Trophoblast cell (in vitro differentiated cells and primary cell): ENCODE data around the gene LLGL2.

ENCODE experiments used
- DNase-seq, 2 donors: peaks; one replicate each; pipeline ENCODE4 v3.0.0-alpha.2; 2016
- H2AFZ ChIP-seq: 2 replicates; pipeline ENCODE4 v1.6.1; 2013; ENCODE audit warnings: low read length, moderate library complexity, mild to moderate bottlenecking; ENCODE audit not compliant: insufficient read depth, poor library complexity
- H2AK5ac ChIP-seq: 2 replicates; pipeline ENCODE4 v1.6.1; 2013; ENCODE audit warnings: mild to moderate bottlenecking, low read length
- H2BK120ac ChIP-seq: 2 replicates; pipeline ENCODE4 v1.6.1; 2013; ENCODE audit warnings: low read length, mild to moderate bottlenecking, moderate library complexity; ENCODE audit not compliant: insufficient read depth, poor library complexity
- H2BK12ac ChIP-seq: 2 replicates; pipeline ENCODE4 v1.6.1; 2013; ENCODE audit warnings: mild to moderate bottlenecking, low read length, moderate library complexity
- H2BK5ac ChIP-seq: 2 replicates; pipeline ENCODE4 v1.6.1; 2013; ENCODE audit warnings: low read length, low read depth, moderate library complexity, mild to moderate bottlenecking; ENCODE audit not compliant: poor library complexity
- H3K14ac ChIP-seq: 2 replicates; pipeline ENCODE4 v1.6.1; 2013; ENCODE audit warnings: mild to moderate bottlenecking, low read length
- H3K18ac ChIP-seq: 2 replicates; pipeline ENCODE4 v1.6.1; 2013; ENCODE audit warnings: mild to moderate bottlenecking, low read length
- H3K23ac ChIP-seq: 2 replicates; pipeline ENCODE4 v1.6.1; 2013; ENCODE audit warnings: low read length
- H3K27ac ChIP-seq: 2 replicates; pipeline ENCODE4 v1.5.1; 2013; ENCODE audit warnings: low read depth, mild to moderate bottlenecking, inconsistent platforms, low read length, moderate library complexity
- H3K27me3 ChIP-seq: 2 replicates; pipeline ENCODE4 v1.6.1; 2013; ENCODE audit warnings: inconsistent platforms, mild to moderate bottlenecking, low read length, moderate library complexity; ENCODE audit not compliant: insufficient read depth
- H3K36me3 ChIP-seq, 2 experiments: 1 replicate in 1 of 2; 2 replicates in 1 of 2; pipeline ENCODE4 v1.6.1; 2013; ENCODE audit warnings: low read length in 2 of 2, mild to moderate bottlenecking in 2 of 2, moderate library complexity in 1 of 2; ENCODE audit not compliant: insufficient read depth in 2 of 2, control insufficient read depth in 1 of 2
- H3K4ac ChIP-seq: 2 replicates; pipeline ENCODE4 v1.6.1; 2013; ENCODE audit warnings: low read depth, mild to moderate bottlenecking, low read length, moderate library complexity
- H3K4me1 ChIP-seq, 2 experiments: 1 replicate in 1 of 2; 2 replicates in 1 of 2; pipeline ENCODE4 v1.6.1; 2013; ENCODE audit warnings: low read length in 2 of 2, mild to moderate bottlenecking in 2 of 2, moderate library complexity in 1 of 2; ENCODE audit not compliant: insufficient read depth in 2 of 2, control insufficient read depth in 1 of 2
- H3K4me2 ChIP-seq: 2 replicates; pipeline ENCODE4 v1.6.1; 2013; ENCODE audit warnings: inconsistent platforms, mild to moderate bottlenecking, low read length, moderate library complexity
- H3K4me3 ChIP-seq: 2 replicates; pipeline ENCODE4 v1.5.1; 2013; ENCODE audit warnings: mild to moderate bottlenecking, low read depth, low read length, inconsistent platforms
- H3K79me1 ChIP-seq: one replicate; pipeline ENCODE4 v1.6.1; 2013; ENCODE audit warnings: low read length
- H3K79me2 ChIP-seq: 2 replicates; pipeline ENCODE4 v1.6.1; 2013; ENCODE audit warnings: low read length, mild to moderate bottlenecking; ENCODE audit not compliant: control insufficient read depth, insufficient read depth, poor library complexity
- H3K9ac ChIP-seq: 2 replicates; pipeline ENCODE4 v1.6.1; 2013; ENCODE audit warnings: mild to moderate bottlenecking, low read length
- H3K9me3 ChIP-seq: 2 replicates; pipeline ENCODE4 v1.6.1; 2013; ENCODE audit warnings: low read depth, mild to moderate bottlenecking, control low read depth, inconsistent platforms, low read length; ENCODE audit not compliant: insufficient read depth
- H4K12ac ChIP-seq: 2 replicates; pipeline ENCODE4 v1.6.1; 2013; ENCODE audit warnings: low read depth, mild to moderate bottlenecking, low read length, moderate library complexity
- H4K8ac ChIP-seq: 2 replicates; pipeline ENCODE4 v1.6.1; 2013; ENCODE audit warnings: low read depth, mild to moderate bottlenecking, low read length, moderate library complexity
- H4K91ac ChIP-seq: one replicate; pipeline ENCODE4 v1.6.1; 2013; ENCODE audit warnings: low read depth, mild to moderate bottlenecking, low read length, moderate library complexity
- WGBS: extraction: QIAGEN DNeasy Blood & Tissue Kit; methylation state at CpG from one replicate; pipeline ENCODE4 v1.1.7; 2013; ENCODE audit warnings: missing lambda C conversion rate; ENCODE audit not compliant: insufficient read length, insufficient coverage; ENCODE audit errors: extremely low coverage; 5-methylcytosine and 5-hydroxymethylcytosine counted together

The LLGL2 gene

GRCh38 chr17:75571885-75572215 is 46.4 kb downstream of the LLGL2 start:
- Histone ChIP-seq H2BK5ac (no peak overlapping the region), H3K79me1 (no peaks in the 10 kb centered on the region), H2BK120ac (no peak overlapping the region), H3K79me2 (no peaks in the 10 kb centered on the region), H3K4me1 (peaks cover 0 to 4% of the 10 kb centered on the region in 2 experiments), H4K91ac (no peak overlapping the region), H2AFZ (no peak overlapping the region), H3K23ac (no peak overlapping the region), H4K8ac (no peak overlapping the region), H3K4ac (no peak overlapping the region), H3K9ac (no peak overlapping the region), H3K18ac (no peak overlapping the region), H3K4me3 (no peak overlapping the region), H3K9me3 (no peaks in the 10 kb centered on the region), H2AK5ac (no peak overlapping the region), H3K4me2 (no peak overlapping the region), H3K27me3 (no peaks in the 10 kb centered on the region), H3K27ac (no peak overlapping the region), H2BK12ac (no peak overlapping the region), H3K14ac (no peak overlapping the region), H4K12ac (no peak overlapping the region), H3K36me3 (peaks cover 37 to 46% of the 10 kb centered on the region in 2 experiments)
- no peak for DNase-seq
- no CpG with 5 or more reads among the region's 16 CpGs for WGBS

GRCh38 chr17:75572713-75573539 is 47.4 kb downstream of the LLGL2 start:
- Histone ChIP-seq H4K91ac (no peak overlapping the region), H3K9ac (no peak overlapping the region), H3K4me2 (no peak overlapping the region), H3K4me3 (peak overlapping the region; percentile 44), H2BK120ac (no peak overlapping the region), H3K4ac (no peak overlapping the region), H3K36me3 (peaks cover 37 to 46% of the 10 kb centered on the region in 2 experiments), H3K79me1 (no peaks in the 10 kb centered on the region), H3K79me2 (no peaks in the 10 kb centered on the region), H2AK5ac (no peak overlapping the region), H3K4me1 (peaks cover 0 to 4% of the 10 kb centered on the region in 2 experiments), H3K14ac (no peak overlapping the region), H3K27me3 (no peaks in the 10 kb centered on the region), H2BK5ac (no peak overlapping the region), H2BK12ac (no peak overlapping the region), H3K23ac (no peak overlapping the region), H3K18ac (no peak overlapping the region), H4K12ac (no peak overlapping the region), H2AFZ (no peak overlapping the region), H3K27ac (no peak overlapping the region), H3K9me3 (no peaks in the 10 kb centered on the region), H4K8ac (no peak overlapping the region)
- no CpG with 5 or more reads among the region's 39 CpGs for WGBS
- DNase-seq: peak; percentile 53 to 74

- H3K4me1 ChIP-seq: peaks cover 0 to 4% of the 10 kb centered on the region in 2 experiments
Observed at GRCh38 chr17:75573540-75573957, 48.1 kb downstream of the LLGL2 start.

DNA sequence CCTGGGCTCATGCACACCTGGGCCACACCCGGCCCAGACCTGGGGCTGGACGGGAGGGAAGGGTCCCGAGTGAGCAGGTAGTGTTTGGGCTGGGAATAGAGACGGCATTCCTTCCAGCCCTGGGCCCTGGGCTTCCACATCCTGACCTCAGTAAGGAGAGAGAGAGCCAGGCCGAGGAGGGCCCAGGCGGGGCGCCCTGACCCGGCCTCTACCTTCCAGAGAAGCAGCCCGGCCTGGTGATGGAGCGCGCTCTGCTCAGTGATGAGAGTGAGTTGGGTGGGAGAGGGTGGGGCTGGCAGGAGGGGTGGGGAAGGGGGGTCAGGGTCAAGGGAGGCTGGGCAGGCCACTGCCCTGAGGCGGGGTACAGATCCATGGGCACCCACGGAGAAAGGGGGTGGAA is 48.5 kb downstream of the LLGL2 start:
- Histone ChIP-seq H3K4ac (no peak overlapping the region), H3K23ac (no peak overlapping the region), H2AFZ (no peak overlapping the region), H2AK5ac (no peak overlapping the region), H4K91ac (no peak overlapping the region), H3K79me1 (no peaks in the 10 kb centered on the region), H3K27ac (no peak overlapping the region), H3K79me2 (no peaks in the 10 kb centered on the region), H3K9me3 (no peaks in the 10 kb centered on the region), H3K14ac (no peak overlapping the region), H3K36me3 (peaks cover 31 to 38% of the 10 kb centered on the region in 2 experiments), H2BK120ac (no peak overlapping the region), H3K27me3 (no peaks in the 10 kb centered on the region), H3K9ac (no peak overlapping the region), H3K4me1 (peaks cover 0 to 4% of the 10 kb centered on the region in 2 experiments), H3K18ac (no peak overlapping the region), H3K4me3 (no peak overlapping the region), H3K4me2 (no peak overlapping the region), H4K8ac (no peak overlapping the region), H2BK5ac (no peak overlapping the region), H4K12ac (no peak overlapping the region), H2BK12ac (no peak overlapping the region)
- DNase-seq: no peak
- WGBS: no CpG with 5 or more reads among the region's 13 CpGs

More at GRCh38 chr17:75573540-75573957, 48.1 kb downstream of the LLGL2 start:
- no CpG with 5 or more reads among the region's 16 CpGs for WGBS
- Histone ChIP-seq H2BK12ac (no peak overlapping the region), H3K27me3 (no peaks in the 10 kb centered on the region), H2AK5ac (no peak overlapping the region), H3K4ac (no peak overlapping the region), H3K4me2 (no peak overlapping the region), H2BK5ac (no peak overlapping the region), H3K36me3 (peaks cover 35 to 43% of the 10 kb centered on the region in 2 experiments), H3K23ac (no peak overlapping the region), H3K9me3 (no peaks in the 10 kb centered on the region), H2BK120ac (no peak overlapping the region), H3K9ac (no peak overlapping the region), H2AFZ (no peak overlapping the region), H4K8ac (no peak overlapping the region), H3K27ac (no peak overlapping the region), H3K4me3 (no peak overlapping the region), H3K79me2 (no peaks in the 10 kb centered on the region), H3K14ac (no peak overlapping the region), H3K79me1 (no peaks in the 10 kb centered on the region), H3K18ac (no peak overlapping the region), H4K12ac (no peak overlapping the region), H4K91ac (no peak overlapping the region)
- DNase-seq: no peak
